SK-N-SH treated with all-trans-retinoic acid at 6 μM for 48 hours (cell line): ENCODE results near the gene SPRED3.

Experiments used
- ATAC-seq: fragments of 200-7000 bp; cut with Tn5 transposase; 3 replicates; pipeline ENCODE4 v1.9.1; 2020; ENCODE audit warnings: mild to moderate bottlenecking, moderate library complexity
- ARNTL ChIP-seq: fragments of 450-650 bp; formaldehyde crosslinking; IDR thresholded peaks from 2 replicates; pipeline ENCODE4 v1.5.0; 2020; ENCODE audit warnings: low read depth, mild to moderate bottlenecking, moderate library complexity, borderline replicate concordance
- BACH2 ChIP-seq: fragments of 250-450 bp; sonication (Bioruptor Pico); IDR thresholded peaks from 2 replicates; pipeline ENCODE4 v1.9.0; 2021; ENCODE audit warnings: mild to moderate bottlenecking, borderline replicate concordance
- CREB5 ChIP-seq: fragments of 250-450 bp; sonication (Bioruptor Pico); IDR thresholded peaks from 2 replicates; pipeline ENCODE4 v1.5.1; 2020; ENCODE audit warnings: low read depth, mild to moderate bottlenecking, moderate library complexity
- CSDC2 ChIP-seq: fragments of 250-450 bp; sonication (Bioruptor Pico); IDR thresholded peaks from 2 replicates; pipeline ENCODE4 v1.5.0; 2020; ENCODE audit warnings: mild to moderate bottlenecking, moderate library complexity
- CSRNP3 ChIP-seq: fragments of 250-450 bp; sonication (Bioruptor Pico); IDR thresholded peaks from 2 replicates; pipeline ENCODE4 v1.5.1; 2021; ENCODE audit warnings: mild to moderate bottlenecking, moderate library complexity
- ESRRG ChIP-seq: fragments of 250-450 bp; sonication (Bioruptor Pico); IDR thresholded peaks from 2 replicates; pipeline ENCODE4 v1.6.1; 2021; ENCODE audit warnings: mild to moderate bottlenecking
- ISL1 ChIP-seq: fragments of 250-450 bp; sonication (Bioruptor Pico); IDR thresholded peaks from 2 replicates; pipeline ENCODE4 v2.1.2; 2022; ENCODE audit warnings: mild to moderate bottlenecking, moderate library complexity
- OSR1 ChIP-seq: fragments of 250-450 bp; sonication (Bioruptor Pico); IDR thresholded peaks from 2 replicates; pipeline ENCODE4 v1.8.0; 2022; ENCODE audit warnings: moderate library complexity, mild to moderate bottlenecking, inconsistent platforms
- PATZ1 ChIP-seq: fragments of 250-450 bp; sonication (Bioruptor Pico); IDR thresholded peaks from 2 replicates; pipeline ENCODE4 v1.8.0; 2020; ENCODE audit warnings: mild to moderate bottlenecking, moderate library complexity, borderline replicate concordance
- POU6F1 ChIP-seq: fragments of 250-450 bp; sonication (Bioruptor Pico); IDR thresholded peaks from 2 replicates; pipeline ENCODE4 v1.8.0; 2021; ENCODE audit warnings: low read depth, mild to moderate bottlenecking, moderate library complexity, borderline replicate concordance
- PPARA ChIP-seq: fragments of 250-450 bp; sonication (Bioruptor Pico); IDR thresholded peaks from 2 replicates; pipeline ENCODE4 v1.5.0; 2020; ENCODE audit warnings: mild to moderate bottlenecking, borderline replicate concordance
- SNAI2 ChIP-seq: fragments of 250-450 bp; sonication (Bioruptor Pico); IDR thresholded peaks from 2 replicates; pipeline ENCODE4 v1.5.0; 2020; ENCODE audit warnings: mild to moderate bottlenecking, moderate library complexity
- TCF4 ChIP-seq: fragments of 250-450 bp; sonication (Bioruptor Pico); IDR thresholded peaks from 2 replicates; pipeline ENCODE4 v1.8.0; 2021; ENCODE audit warnings: mild to moderate bottlenecking, moderate library complexity, borderline replicate concordance
- TOX ChIP-seq: fragments of 250-450 bp; sonication (Bioruptor Pico); IDR thresholded peaks from 2 replicates; pipeline ENCODE4 v1.8.0; 2021; ENCODE audit warnings: mild to moderate bottlenecking, moderate library complexity, borderline replicate concordance
- ZC3H10 ChIP-seq: fragments of 250-450 bp; sonication (Bioruptor Pico); IDR thresholded peaks from 2 replicates; pipeline ENCODE4 v1.5.1; 2021; ENCODE audit warnings: mild to moderate bottlenecking, moderate library complexity
- ZFP3 ChIP-seq: fragments of 250-450 bp; sonication (Bioruptor Pico); IDR thresholded peaks from 2 replicates; pipeline ENCODE4 v1.5.0; 2020; ENCODE audit warnings: mild to moderate bottlenecking, moderate library complexity
- ZFP30 ChIP-seq: fragments of 450-650 bp; formaldehyde crosslinking; IDR thresholded peaks from 2 replicates; pipeline ENCODE4 v1.5.0; 2022; ENCODE audit warnings: mild to moderate bottlenecking, moderate library complexity
- ZNF565 ChIP-seq: fragments of 450-650 bp; formaldehyde crosslinking; conservative IDR thresholded peaks from 2 replicates; pipeline ENCODE4 v1.5.0; 2020; ENCODE audit warnings: low read depth, mild to moderate bottlenecking, moderate library complexity
- ZNF70 ChIP-seq: fragments of 450-650 bp; formaldehyde crosslinking; IDR thresholded peaks from 2 replicates; pipeline ENCODE4 v1.5.0; 2020; ENCODE audit warnings: mild to moderate bottlenecking, moderate library complexity
- ZNF8 ChIP-seq: fragments of 450-650 bp; formaldehyde crosslinking; IDR thresholded peaks from 2 replicates; pipeline ENCODE4 v1.5.0; 2020; ENCODE audit warnings: mild to moderate bottlenecking, moderate library complexity

Gene SPRED3

GRCh38 chr19:38441657-38442348, 53.3 kb downstream of the SPRED3 start (continued):
- TF ChIP-seq OSR1 = no peak

GRCh38 chr19:38442736-38443135, 54.2 kb downstream of the SPRED3 start:
- ATAC-seq = no peak
- TF ChIP-seq ESRRG (CRISPR knock-in tag) = no peak
- no peak for TF ChIP-seq ZC3H10 (CRISPR knock-in tag)
- TF ChIP-seq BACH2 (CRISPR knock-in tag) = no peak
- no peak for TF ChIP-seq TCF4 (CRISPR knock-in tag)
- TF ChIP-seq ZFP30 (CRISPR knock-in tag) = no peak
- TF ChIP-seq TOX (CRISPR knock-in tag) = no peak
- no peak for TF ChIP-seq CREB5 (CRISPR knock-in tag)
- no peak for TF ChIP-seq ZNF70
- TF ChIP-seq OSR1 = no peak
- no peak for TF ChIP-seq ZFP3 (CRISPR knock-in tag)
- TF ChIP-seq CSRNP3 (CRISPR knock-in tag) = no peak
- no peak for TF ChIP-seq ISL1 (CRISPR knock-in tag)
- no peak for TF ChIP-seq POU6F1 (CRISPR knock-in tag)
- TF ChIP-seq SNAI2 = no peak
- TF ChIP-seq ARNTL (CRISPR knock-in tag) = no peak
- no peak for TF ChIP-seq ZNF565
- no peak for TF ChIP-seq PATZ1

GRCh38 chr19:38443458-38443999, 55.0 kb downstream of the SPRED3 start:
- no peak for TF ChIP-seq TOX (CRISPR knock-in tag)
- TF ChIP-seq ZFP30 (CRISPR knock-in tag) = no peak
- TF ChIP-seq POU6F1 (CRISPR knock-in tag) = no peak
- TF ChIP-seq PPARA (CRISPR knock-in tag) = no peak
- TF ChIP-seq ZNF565 = no peak
- TF ChIP-seq, all 23 proteins: peak for 0
- no peak for ATAC-seq

GRCh38 chr19:38444026-38444425, 55.5 kb downstream of the SPRED3 start:
- no peak for ATAC-seq
- TF ChIP-seq PPARA (CRISPR knock-in tag) (no peak), ZFP3 (CRISPR knock-in tag) (no peak), POU6F1 (CRISPR knock-in tag) (no peak), PATZ1 (no peak), ESRRG (CRISPR knock-in tag) (no peak), CSRNP3 (CRISPR knock-in tag) (no peak), TOX (CRISPR knock-in tag) (no peak), SNAI2 (no peak), OSR1 (no peak), TCF4 (CRISPR knock-in tag) (no peak), ZNF8 (no peak), ZC3H10 (CRISPR knock-in tag) (no peak), ZNF565 (no peak), ARNTL (CRISPR knock-in tag) (no peak), CSDC2 (no peak)
